Measurements from ENCODE around the gene LINC01488.

GRCh38 chr11:69477086-69477485, 4.4 kb upstream of the LINC01488 start:
- TF ChIP-seq POLR2AphosphoS5 (IDR thresholded peaks at IDR 0.05; ENCODE audit: low read depth, low read length) (no peak), JUND (CRISPR knock-in tag; IDR thresholded peaks at IDR 0.05) (no peak), EZH2 (conservative IDR thresholded peaks at IDR 0.05; ENCODE audit: low read depth, low read length) (no peak), EHMT2 (IDR thresholded peaks at IDR 0.05; ENCODE audit: borderline replicate concordance, low read depth, low read length) (no peak), JUN (CRISPR knock-in tag; IDR thresholded peaks at IDR 0.05) (no peak), IKZF1 (IDR thresholded peaks at IDR 0.05) (no peak), EP300 (IDR thresholded peaks at IDR 0.05; ENCODE audit: low read depth in 2 of 2, low read length in 2 of 2) (no peak), EP300 (CRISPR knock-in tag; IDR thresholded peaks at IDR 0.05; ENCODE audit: borderline replicate concordance) (no peak), FOXM1 (CRISPR knock-in tag; IDR thresholded peaks at IDR 0.05) (no peak)
- TF ChIP-seq, protein P1, sequence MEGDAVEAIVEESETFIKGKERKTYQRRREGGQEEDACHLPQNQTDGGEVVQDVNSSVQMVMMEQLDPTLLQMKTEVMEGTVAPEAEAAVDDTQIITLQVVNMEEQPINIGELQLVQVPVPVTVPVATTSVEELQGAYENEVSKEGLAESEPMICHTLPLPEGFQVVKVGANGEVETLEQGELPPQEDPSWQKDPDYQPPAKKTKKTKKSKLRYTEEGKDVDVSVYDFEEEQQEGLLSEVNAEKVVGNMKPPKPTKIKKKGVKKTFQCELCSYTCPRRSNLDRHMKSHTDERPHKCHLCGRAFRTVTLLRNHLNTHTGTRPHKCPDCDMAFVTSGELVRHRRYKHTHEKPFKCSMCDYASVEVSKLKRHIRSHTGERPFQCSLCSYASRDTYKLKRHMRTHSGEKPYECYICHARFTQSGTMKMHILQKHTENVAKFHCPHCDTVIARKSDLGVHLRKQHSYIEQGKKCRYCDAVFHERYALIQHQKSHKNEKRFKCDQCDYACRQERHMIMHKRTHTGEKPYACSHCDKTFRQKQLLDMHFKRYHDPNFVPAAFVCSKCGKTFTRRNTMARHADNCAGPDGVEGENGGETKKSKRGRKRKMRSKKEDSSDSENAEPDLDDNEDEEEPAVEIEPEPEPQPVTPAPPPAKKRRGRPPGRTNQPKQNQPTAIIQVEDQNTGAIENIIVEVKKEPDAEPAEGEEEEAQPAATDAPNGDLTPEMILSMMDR (CRISPR knock-in tag; IDR thresholded peaks at IDR 0.05) = no peak
- TF ChIP-seq, protein P2, sequence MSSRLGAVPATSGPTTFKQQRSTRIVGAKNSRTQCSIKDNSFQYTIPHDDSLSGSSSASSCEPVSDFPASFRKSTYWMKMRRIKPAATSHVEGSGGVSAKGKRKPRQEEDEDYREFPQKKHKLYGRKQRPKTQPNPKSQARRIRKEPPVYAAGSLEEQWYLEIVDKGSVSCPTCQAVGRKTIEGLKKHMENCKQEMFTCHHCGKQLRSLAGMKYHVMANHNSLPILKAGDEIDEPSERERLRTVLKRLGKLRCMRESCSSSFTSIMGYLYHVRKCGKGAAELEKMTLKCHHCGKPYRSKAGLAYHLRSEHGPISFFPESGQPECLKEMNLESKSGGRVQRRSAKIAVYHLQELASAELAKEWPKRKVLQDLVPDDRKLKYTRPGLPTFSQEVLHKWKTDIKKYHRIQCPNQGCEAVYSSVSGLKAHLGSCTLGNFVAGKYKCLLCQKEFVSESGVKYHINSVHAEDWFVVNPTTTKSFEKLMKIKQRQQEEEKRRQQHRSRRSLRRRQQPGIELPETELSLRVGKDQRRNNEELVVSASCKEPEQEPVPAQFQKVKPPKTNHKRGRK (CRISPR knock-in tag; IDR thresholded peaks at IDR 0.05) = no peak
